ENCODE results near the gene THUMPD3. TPM values are rescaled to one million over a fixed set of nuclear protein-coding genes. Genes with fewer than 3 reads are reported as not detected.

THUMPD3 gene
- total RNA-seq, 1 experiment from 2014 or later = 62.2 TPM

DNA sequence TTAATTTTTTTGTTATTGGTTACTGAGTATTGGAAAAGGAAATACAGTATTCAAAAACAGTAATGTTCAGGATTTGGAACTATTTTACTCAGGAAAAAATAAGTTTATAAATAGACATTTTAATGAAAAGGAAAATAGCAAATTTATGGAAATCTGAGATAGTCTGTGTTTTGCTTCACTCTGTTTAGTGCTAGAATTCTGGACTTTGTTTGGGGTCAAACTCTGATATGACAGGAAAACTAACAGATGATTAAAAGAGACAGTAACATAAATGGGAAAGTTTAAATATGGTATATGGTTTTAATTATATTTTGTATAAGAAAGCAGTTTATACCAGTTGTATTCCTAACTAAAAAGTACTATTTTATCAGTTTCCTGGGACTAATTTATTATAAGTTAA, 52.0 kb downstream of the THUMPD3 start:
- ChIA-PET POLR2A (no interaction called here), CTCF (no interaction called here)
- intact Hi-C loops (cut with micrococcal nuclease; ENCODE audit: unreplicated experiment) = no loop called here

GRCh38 chr3:9415485-9416138, 52.8 kb downstream of the THUMPD3 start:
- Histone ChIP-seq H3K36me3 (ENCODE audit: control insufficient read depth, insufficient read depth, low read length) (no peaks in the 10 kb centered on the region; the same call in 1 of the 2 replicates), H3K4me1 (peaks cover 20% of the 10 kb centered on the region; the same call in 1 of the 2 replicates), H3K9me3 (no peaks in the 10 kb centered on the region), H3K4me3 (ENCODE audit: low read depth, low read length) (no peak overlapping the region), H3K27me3 (replicated peaks; ENCODE audit: control insufficient read depth, insufficient read depth, low read length) (no peaks in the 10 kb centered on the region)
- POLR2A ChIA-PET = interaction anchor here (0.5 to 1.8 kb wide), 2 partner anchors 18 to 19 kb away, joined by 3 to 4 read pairs; partner anchors contain the start of gene SETD5
- H3K9me3 Mint-ChIP-seq (ENCODE audit: unreplicated experiment) = no peaks in the 10 kb centered on the region
- CTCF ChIA-PET = interaction anchor here (0.7 kb wide), 1 partner anchor 62 kb away, joined by 4 read pairs; no protein-coding TSS in a partner anchor
- H3K27me3 Mint-ChIP-seq (ENCODE audit: insufficient read depth, unreplicated experiment) = no peaks in the 10 kb centered on the region
- DNase-seq = no peak
- H3K4me1 Mint-ChIP-seq (ENCODE audit: low read depth, unreplicated experiment) = peaks cover 11% of the 10 kb centered on the region
- H3K27ac Mint-ChIP-seq (ENCODE audit: unreplicated experiment) = no peak overlapping the region
- H3K36me3 Mint-ChIP-seq (ENCODE audit: insufficient read depth, unreplicated experiment) = peaks cover 22% of the 10 kb centered on the region
- intact Hi-C loops (cut with micrococcal nuclease; ENCODE audit: unreplicated experiment) = no loop called here
- no TSS peak for BruUV-seq (replicated peaks)
- no peak overlapping the region for H3K4me3 Mint-ChIP-seq (ENCODE audit: unreplicated experiment)
- no peak for TF ChIP-seq CTCF (IDR thresholded peaks at IDR 0.05; ENCODE audit: insufficient read depth in 1 of 2, low read depth in 1 of 2, low read length in 1 of 2, severe bottlenecking in 1 of 2, unreplicated experiment in 1 of 2)

More for the DNA sequence above, 52.0 kb downstream of the THUMPD3 start:
- Mint-ChIP-seq H3K4me3 (ENCODE audit: unreplicated experiment) (no peak overlapping the region), H3K36me3 (ENCODE audit: insufficient read depth, unreplicated experiment) (peaks cover 22% of the 10 kb centered on the region), H3K4me1 (ENCODE audit: low read depth, unreplicated experiment) (peaks cover 9% of the 10 kb centered on the region), H3K27me3 (ENCODE audit: insufficient read depth, unreplicated experiment) (no peaks in the 10 kb centered on the region), H3K27ac (ENCODE audit: unreplicated experiment) (no peak overlapping the region), H3K9me3 (ENCODE audit: unreplicated experiment) (no peaks in the 10 kb centered on the region)
- BruUV-seq (replicated peaks) = no TSS peak
- DNase-seq = no peak
- Histone ChIP-seq H3K27me3 (replicated peaks; ENCODE audit: control insufficient read depth, insufficient read depth, low read length) (no peaks in the 10 kb centered on the region), H3K9me3 (no peaks in the 10 kb centered on the region), H3K4me3 (ENCODE audit: low read depth, low read length) (no peak overlapping the region), H3K4me1 (peaks cover 25% of the 10 kb centered on the region), H3K36me3 (ENCODE audit: control insufficient read depth, insufficient read depth, low read length) (no peaks in the 10 kb centered on the region; the same call in 1 of the 2 replicates)
- no peak for TF ChIP-seq CTCF (IDR thresholded peaks at IDR 0.05; ENCODE audit: insufficient read depth in 1 of 2, low read depth in 1 of 2, low read length in 1 of 2, severe bottlenecking in 1 of 2, unreplicated experiment in 1 of 2)

DNA sequence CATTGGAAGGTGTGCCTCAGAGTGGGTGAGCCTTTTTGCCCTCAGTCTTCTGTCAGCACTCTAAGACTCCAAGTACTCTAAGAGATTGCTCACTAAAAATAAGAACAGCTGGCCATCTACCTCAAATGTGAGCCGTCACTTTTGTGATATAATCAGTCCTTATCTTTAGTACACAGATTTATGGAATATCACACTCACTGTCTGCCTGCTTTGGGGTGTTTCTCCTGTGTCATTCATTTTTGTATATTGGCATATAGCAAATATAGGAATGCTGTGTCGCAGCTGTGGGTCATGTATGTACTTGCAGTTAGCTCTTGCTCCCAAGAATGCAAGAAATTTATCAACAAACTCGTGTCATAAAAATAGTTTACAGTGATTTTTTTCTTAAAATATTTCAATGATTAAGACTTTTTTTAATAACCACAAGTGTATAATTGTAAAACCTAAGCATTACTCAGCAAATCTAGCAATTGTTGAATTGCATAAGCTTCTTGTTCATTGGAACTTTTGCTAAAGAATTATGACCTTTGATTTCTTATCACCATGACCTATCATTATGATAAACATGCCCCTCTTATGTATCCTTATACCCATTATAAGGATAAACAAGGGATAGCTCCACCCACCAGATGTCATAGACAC, 53.4 kb downstream of the THUMPD3 start:
- no peak overlapping the region for H3K4me3 ChIP-seq (ENCODE audit: low read depth, low read length)
- peaks cover 25% of the 10 kb centered on the region for H3K36me3 Mint-ChIP-seq (ENCODE audit: insufficient read depth, unreplicated experiment)
- H3K27ac Mint-ChIP-seq (ENCODE audit: unreplicated experiment) = no peak overlapping the region
- H3K27me3 Mint-ChIP-seq (ENCODE audit: insufficient read depth, unreplicated experiment) = no peaks in the 10 kb centered on the region
- TF ChIP-seq CTCF (IDR thresholded peaks at IDR 0.05; ENCODE audit: insufficient read depth in 1 of 2, low read depth in 1 of 2, low read length in 1 of 2, severe bottlenecking in 1 of 2, unreplicated experiment in 1 of 2) = no peak
- ChIA-PET CTCF (interaction anchor here (0.7 kb wide), 1 partner anchor 63 kb away, joined by 4 read pairs; no protein-coding TSS in a partner anchor), POLR2A (interaction anchor here (0.5 to 1.8 kb wide), 2 partner anchors 19 to 20 kb away, joined by 3 to 4 read pairs; partner anchors contain the start of gene SETD5)
- BruUV-seq (replicated peaks) = no TSS peak
- intact Hi-C loops (cut with micrococcal nuclease; ENCODE audit: unreplicated experiment) = no loop called here
- H3K4me3 Mint-ChIP-seq (ENCODE audit: unreplicated experiment) = no peak overlapping the region
- peaks cover 15% of the 10 kb centered on the region for H3K4me1 Mint-ChIP-seq (ENCODE audit: low read depth, unreplicated experiment)
- H3K27me3 ChIP-seq (replicated peaks; ENCODE audit: control insufficient read depth, insufficient read depth, low read length) = no peaks in the 10 kb centered on the region
- H3K9me3 ChIP-seq = no peaks in the 10 kb centered on the region
- H3K36me3 ChIP-seq (ENCODE audit: control insufficient read depth, insufficient read depth, low read length) = no peaks in the 10 kb centered on the region; the same call in 1 of the 2 replicates
- peaks cover 24% of the 10 kb centered on the region; the same call in 1 of the 2 replicates for H3K4me1 ChIP-seq
- no peak for DNase-seq
- H3K9me3 Mint-ChIP-seq (ENCODE audit: unreplicated experiment) = no peaks in the 10 kb centered on the region
